Measurements from ENCODE around the gene KCNIP1. TPM values are rescaled to one million over a fixed set of nuclear protein-coding genes. Genes with fewer than 3 reads are reported as not detected.

The KCNIP1 gene
- total RNA-seq, 1 donor from 2014 or later, result 33.6 TPM

DNA sequence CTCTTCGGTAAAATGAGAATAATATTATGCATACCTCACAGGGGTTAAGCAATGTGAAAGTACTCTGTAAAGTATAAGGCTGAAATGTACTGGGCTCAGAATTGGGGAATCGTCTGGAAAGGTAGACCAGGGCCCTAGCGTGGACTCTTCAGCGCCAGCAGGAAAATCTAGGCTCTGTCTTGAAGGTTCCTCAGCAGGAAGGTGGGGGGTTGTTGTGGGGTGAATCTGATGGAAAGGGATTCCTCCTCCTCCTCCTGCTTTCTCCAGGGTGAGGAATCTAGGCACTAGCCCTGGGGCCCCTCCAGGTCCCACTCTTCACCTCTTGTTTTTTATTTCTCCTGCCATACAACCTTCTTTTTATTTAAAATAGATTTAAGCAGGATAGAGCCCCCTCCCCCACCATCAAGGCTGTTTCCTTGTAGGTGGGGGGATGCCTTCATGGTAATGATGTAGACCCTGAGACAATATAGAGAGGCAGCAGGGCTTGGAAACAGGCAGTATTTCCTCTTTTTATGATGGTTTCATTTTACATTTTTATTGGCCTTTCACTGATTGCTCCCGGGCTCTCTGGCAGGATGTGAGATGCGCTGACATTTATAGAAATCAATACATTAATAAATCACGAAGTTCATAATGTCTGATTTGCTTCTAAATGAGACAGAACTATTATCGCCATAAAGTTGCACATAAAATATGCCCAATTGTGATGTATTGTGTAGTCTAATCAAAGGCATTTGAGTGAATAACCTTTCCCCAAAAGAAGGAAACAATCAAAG is 200.8 kb downstream of the KCNIP1 start:
- DNase-seq (ENCODE audit: low read depth in 2 of 2), result no peak

DNA sequence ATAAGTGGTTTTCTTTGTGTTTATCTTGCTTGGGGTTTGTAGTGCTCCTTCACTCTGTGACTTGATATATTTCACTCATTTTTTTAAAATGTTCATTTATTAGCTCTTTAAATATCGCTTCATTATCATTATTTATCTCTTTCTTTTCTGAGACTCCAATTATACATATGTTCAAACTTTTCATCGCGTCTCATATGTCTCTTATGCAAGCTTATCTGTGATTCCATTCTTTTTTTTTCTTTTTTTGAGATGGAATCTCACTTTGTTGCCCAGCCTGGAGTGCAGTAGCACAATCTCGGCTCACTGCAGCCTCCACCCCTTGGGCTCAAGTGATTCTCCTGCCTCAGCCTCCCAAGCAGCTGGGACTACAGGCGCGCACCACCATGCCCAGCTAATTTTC is 205.8 kb downstream of the KCNIP1 start:
- DNase-seq (ENCODE audit: low read depth in 2 of 2), result no peak

DNA sequence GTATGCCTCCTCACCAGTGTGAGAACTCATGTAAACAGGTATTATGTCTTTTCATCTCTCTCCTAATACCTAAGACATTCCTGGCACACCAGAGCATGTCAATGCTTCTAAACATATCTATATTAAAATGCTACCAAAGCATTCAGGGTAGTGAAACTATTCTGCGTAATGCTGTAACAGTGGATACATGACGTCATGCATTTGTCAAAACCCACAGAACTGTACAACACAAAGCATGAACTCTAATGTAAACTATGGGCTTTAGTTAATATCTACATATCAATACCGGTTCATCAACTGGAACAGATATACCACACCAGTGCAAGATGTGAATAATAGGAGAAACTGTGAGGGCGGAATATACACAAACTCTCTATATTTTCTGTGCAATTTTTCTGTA is 207.5 kb downstream of the KCNIP1 start:
- no peak for DNase-seq (ENCODE audit: low read depth in 2 of 2)

DNA sequence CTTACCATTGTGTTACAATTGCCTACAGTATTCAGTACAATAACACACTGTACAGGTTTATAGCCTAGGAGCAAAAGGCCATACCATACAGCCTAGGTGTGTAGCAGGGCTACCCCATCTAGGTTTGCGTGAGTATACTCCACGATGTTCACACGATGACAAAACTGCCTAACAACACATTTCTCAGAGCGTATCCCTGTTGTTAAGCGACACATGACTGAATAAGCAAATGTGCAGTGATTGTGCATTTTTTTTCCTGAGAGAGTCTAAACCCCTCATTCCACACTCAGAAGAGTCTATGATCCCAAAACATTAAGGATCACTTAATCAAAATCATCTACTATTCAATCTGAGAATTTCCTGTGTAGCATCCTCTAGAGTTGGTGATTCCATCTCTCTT is 211.3 kb downstream of the KCNIP1 start:
- no peak for DNase-seq (ENCODE audit: low read depth in 2 of 2)

DNA sequence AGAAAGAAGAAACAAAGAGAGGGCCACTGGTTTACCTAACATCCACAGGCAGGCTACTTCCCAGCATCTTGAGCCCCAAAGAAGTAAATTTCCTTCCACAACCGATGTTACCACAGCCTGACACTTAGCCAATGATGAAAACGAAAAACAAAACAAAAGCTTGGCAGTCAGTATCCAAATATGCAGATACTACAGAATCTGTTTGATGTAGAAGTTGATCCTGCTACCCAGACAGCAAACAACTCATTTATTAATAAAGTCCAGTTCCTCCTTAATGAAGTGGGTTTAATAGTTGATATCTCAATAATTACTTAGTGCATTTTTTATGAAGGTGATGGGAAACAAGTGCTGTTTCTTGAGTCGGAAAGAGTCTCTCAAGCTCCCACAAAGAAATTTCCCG is 212.6 kb downstream of the KCNIP1 start:
- no peak for DNase-seq (ENCODE audit: low read depth in 2 of 2)

DNA sequence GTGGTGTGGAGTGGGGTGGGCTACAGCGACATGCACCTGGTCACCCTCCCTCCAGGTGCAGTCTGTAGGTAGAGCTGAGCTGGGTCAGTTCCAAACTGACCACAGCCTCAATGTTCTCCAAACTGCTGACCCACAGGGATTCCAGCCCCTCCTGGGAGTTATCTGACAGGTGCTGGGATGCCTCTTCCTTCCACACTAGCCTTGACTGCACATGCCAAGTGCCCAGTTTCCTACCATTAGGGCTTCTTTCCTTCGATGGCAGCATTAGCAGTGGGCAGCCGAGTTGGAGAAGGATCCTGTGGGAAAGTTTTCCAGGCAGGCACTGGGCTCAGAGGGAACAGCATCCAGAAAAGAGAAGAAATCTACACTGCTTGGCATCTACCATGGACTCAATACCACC is 215.7 kb downstream of the KCNIP1 start:
- DNase-seq (ENCODE audit: low read depth in 2 of 2), result no peak

DNA sequence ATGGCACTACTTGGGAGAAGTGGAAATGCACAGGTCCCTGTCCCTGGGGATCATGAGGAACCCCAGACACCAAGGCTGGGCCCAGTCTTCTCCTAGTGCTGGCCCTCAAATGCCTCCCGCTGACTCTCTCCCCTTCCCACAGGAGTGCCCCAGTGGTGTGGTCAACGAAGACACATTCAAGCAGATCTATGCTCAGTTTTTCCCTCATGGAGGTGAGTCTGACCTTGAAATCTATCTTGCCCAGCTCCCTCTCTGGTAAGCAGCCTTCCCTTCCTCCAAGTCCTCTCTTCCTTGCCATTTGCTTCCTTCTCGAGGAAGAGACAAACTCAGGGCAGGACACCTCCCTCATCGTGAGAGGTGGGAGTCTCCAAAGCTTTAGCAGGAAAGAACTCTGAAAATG is 216.4 kb downstream of the KCNIP1 start:
- DNase-seq (ENCODE audit: low read depth in 2 of 2), result no peak

DNA sequence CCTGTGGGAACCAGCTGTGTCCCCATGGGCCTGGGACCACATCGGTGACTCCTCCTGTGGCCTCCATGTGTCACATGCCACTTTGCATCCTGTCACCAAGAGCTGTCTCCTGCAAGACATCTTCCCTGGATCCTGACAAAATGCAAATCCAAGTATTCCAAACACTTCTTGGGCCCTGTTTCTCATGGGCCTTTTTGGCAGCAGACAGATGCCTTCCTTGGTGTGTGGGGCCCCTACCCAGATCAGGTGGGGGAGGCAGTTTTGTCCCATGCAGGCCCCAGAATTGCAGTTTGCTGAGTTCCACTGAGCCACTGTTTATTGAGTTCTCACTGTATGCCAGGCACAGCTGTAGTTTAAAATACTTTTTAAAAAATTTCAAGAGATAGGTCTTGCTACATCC is 217.2 kb downstream of the KCNIP1 start:
- no peak for DNase-seq (ENCODE audit: low read depth in 2 of 2)

DNA sequence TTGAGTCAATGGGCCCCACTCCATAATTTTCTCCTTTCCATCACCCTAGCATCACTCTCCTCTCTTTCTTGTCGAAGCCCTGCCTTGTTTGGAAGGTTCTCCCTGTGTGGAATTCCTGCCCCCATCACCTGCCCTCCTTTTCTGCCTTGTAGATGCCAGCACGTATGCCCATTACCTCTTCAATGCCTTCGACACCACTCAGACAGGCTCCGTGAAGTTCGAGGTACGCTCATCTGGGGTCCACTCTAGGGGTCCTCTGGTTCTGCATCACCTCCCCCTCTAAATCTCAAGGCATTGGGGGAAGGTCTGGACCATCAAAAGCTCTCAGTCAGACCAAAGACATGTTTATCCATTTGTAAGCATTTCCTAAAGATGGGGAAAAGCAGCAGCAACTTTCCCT is 217.9 kb downstream of the KCNIP1 start:
- no peak for DNase-seq (ENCODE audit: low read depth in 2 of 2)

DNA sequence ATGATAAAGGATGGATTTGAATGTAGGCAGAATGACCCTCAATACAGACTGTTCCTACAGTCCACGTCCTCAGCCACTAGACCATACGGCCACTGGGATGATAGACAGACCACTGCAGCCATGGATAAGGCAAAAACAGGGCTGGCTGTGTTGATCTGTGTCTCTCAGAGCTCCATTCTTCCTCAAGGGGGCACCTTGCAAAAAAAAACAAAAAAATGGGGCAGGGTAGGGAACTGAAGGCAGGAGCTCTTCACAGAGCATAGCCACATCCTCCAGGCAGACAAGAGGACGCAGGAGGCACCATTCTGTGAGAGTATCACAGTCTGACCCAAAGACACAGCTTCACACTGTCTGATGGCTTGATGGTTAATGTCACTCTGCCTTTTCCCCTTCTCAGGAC is 218.5 kb downstream of the KCNIP1 start:
- DNase-seq (ENCODE audit: low read depth in 2 of 2), result no peak

DNA sequence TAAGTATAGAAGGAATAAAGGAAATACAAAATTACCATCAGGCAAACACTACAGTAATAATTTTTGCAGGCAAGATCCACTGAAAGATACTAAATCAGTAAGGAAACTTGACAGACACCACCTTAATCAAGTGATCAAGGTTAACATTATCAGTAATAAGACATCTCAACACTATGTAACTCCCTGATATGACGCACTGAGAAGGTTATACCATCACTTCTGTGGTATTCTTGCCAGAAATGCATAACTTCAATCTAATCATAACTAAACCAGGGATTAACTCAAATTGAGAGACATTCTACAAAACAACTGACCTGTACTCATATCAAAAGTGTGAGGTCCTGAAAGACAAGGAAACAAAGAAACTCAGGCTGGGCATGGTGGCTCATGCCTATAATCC is 227.2 kb downstream of the KCNIP1 start:
- no peak for DNase-seq (ENCODE audit: low read depth in 2 of 2)

DNA sequence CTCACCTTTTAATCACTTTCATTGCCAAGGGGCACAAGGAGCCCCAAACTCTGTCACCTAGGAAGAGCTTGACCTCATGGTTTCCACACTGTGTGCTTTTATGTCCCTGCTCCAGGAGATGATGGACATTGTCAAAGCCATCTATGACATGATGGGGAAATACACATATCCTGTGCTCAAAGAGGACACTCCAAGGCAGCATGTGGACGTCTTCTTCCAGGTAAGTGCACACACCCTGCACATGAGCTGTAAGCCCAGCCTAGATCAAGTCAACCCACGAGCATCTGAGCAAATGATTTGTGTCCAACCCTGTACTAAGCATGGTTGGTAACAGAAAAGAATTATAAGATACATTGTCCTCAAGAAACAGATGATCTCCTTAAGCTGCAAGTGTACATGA is 228.9 kb downstream of the KCNIP1 start:
- no peak for DNase-seq (ENCODE audit: low read depth in 2 of 2)

DNA sequence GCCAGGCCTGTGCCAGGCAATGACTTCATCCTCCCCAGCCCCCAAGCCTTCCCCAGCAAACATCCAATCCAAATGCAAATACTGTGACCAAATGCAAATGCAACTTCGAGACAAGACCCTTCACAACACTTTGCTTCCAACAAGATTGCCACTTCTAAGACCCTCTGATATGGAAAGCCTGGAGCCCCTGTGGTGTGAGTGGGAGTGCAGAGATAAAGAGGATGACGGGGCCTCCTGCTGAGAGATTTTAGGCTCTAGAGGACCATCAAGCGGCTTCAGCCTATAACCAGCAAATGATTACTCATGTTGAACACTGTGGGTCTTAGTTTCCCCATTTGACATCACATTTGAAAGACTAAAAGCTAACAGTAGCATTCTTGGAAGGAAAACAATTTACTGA is 233.1 kb downstream of the KCNIP1 start:
- no peak for DNase-seq (ENCODE audit: low read depth in 2 of 2)

DNA sequence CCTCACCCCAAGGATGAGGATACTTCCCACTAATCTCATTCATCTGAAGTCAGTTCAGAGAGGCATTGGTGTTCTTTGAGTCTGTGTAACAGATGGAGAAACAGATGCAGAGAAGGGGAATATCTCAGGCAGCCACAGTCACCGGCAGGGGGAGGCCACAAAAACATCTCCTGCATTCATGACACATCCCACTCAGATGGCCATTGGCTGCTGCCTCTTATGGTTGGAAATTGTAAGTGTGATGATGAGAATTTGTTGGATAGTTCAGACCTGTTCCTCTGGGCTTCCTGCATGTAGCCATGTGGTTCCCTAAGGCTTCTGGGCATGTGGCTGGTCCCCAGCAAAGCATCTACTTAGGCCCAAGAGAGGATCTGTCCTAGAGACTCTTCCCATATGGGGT is 233.8 kb downstream of the KCNIP1 start:
- no peak for DNase-seq (ENCODE audit: low read depth in 2 of 2)

DNA sequence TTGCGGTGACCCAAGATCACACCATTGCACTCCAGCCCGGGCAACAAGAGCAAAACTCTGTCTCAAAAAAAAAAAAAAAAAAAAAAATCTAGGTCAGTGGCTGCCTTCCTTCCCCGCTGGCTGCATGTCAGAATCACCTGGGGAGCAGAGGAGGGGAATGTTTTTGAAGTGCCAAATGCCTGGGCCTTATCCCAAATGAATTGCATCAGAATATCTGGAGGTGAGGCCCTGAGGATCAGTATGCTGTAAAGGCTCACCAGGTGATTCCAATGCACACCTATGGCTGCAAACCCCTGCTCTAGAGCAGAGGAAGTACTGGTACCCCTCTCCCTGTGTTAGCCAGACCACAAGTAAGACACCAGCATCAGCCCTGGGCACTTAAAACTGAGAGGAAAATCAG is 235.0 kb downstream of the KCNIP1 start:
- no peak for DNase-seq (ENCODE audit: low read depth in 2 of 2)

DNA sequence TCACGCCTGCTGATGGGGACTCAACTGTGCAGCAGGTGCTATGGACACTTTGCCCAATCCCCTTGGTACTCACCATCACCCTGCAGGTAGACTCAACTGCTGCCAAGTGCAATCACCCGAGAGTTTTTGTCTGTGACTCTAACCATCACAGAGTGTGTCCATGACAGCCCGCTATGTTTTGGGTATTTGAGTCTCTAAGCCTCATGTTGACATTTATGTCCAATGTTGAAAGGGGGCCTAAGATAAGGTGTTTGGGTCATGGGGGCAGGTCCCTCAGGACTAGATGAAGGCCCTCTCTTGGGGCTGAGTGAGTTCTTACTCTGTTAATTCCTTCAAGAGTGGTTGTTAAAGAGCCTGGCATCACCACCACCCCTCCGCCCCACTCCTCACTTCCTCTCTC is 235.6 kb downstream of the KCNIP1 start:
- no peak for DNase-seq (ENCODE audit: low read depth in 2 of 2)

DNA sequence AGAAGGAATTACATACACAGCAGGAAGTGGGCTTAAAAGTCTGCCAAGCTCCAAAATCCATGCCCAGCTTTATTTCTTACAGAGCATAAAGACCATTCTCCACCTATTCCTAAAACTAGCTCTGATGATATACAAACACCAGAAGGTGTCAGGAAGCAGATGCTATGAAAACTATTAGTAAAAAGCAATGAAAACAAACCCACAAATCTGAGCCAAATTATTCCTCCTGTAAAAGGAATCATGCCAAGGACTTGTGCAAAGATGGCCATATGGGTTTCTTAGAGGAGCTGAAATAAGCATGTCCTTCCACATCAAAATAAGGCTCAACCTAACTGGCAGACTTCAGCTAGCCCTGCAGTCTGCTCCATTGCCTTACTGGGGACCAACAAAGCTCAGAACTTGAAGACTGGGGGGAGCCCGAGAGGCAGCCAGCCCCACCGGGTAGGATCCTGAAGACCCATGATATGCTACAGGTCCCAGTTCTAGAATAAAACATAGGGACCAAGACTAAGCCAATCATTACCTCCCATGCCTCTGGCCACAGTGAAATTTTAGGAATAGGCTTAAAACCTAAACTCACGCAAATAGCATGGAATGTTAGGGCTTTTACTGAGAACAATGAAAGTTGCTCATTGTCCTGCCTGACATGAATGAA is 236.9 kb downstream of the KCNIP1 start:
- no peak for DNase-seq (ENCODE audit: low read depth in 2 of 2)

DNA sequence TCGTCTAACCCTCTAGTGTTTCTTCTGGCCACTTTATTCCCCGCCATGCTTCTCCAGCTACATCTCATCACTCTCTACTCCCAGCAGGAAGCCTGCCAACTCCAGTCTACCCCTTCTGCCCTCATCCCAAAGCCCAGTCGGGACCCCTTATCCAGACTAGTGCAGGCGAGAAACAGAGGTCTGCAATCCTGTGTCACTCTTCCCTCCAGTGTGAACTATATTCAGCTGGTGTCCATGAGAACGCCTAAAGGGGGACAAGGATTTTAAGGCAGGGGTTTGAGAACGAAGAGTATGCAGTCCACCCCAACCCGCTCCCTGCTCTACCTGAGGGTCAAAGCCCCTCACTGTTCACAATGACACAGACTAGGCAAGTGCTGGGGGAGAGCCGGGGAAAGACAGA is 238.0 kb downstream of the KCNIP1 start:
- no peak for DNase-seq (ENCODE audit: low read depth in 2 of 2)

DNA sequence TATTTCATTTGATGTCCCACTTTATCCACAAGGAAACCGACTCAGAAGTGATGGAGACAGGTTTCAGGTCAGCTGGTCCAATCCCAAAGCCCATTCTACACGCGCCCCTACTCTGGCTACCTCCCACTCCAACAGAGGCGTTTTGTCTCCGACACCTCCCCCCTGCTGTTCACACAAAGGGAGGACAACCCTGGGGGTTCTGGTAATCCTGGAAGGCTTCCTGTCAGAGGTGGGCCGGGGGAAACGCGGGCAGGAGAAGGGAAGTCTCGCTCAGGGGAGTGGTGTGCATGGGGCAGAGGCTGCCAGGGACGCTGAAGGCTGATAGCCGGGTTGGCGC is 240.0 kb downstream of the KCNIP1 start:
- DNase-seq (ENCODE audit: low read depth in 2 of 2), result no peak

DNA sequence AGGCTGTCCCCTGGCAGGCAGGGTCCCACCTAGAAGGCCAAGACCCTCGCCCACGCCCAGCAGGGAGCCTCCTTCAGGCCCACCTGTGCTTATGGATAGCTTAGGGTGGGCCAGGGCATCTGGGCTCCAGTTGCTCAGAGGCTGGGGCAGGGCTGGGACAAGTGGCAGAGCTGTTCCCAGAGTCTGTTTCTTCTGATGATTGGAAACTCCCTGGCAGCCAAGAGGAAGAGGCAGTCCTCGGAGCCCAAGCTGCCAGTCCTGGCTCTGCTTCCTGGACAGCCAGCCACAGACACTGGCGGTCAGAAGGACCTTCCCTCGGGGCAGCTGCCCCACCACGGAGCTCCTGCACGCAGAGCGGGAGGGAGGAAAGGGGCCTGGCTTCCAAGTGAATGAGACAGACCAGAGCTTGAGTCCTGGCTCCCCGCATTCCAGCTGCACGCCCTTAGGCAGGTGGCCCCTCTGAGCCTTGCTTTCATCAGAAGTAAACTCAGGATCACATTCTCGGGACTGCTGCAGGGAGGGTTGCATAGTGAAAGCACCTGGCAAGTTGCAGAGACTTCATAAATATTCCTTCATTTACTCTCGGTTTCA is 241.8 kb downstream of the KCNIP1 start:
- DNase-seq (ENCODE audit: low read depth in 2 of 2), result peak in 1 of 2 donors; percentile 72

DNA sequence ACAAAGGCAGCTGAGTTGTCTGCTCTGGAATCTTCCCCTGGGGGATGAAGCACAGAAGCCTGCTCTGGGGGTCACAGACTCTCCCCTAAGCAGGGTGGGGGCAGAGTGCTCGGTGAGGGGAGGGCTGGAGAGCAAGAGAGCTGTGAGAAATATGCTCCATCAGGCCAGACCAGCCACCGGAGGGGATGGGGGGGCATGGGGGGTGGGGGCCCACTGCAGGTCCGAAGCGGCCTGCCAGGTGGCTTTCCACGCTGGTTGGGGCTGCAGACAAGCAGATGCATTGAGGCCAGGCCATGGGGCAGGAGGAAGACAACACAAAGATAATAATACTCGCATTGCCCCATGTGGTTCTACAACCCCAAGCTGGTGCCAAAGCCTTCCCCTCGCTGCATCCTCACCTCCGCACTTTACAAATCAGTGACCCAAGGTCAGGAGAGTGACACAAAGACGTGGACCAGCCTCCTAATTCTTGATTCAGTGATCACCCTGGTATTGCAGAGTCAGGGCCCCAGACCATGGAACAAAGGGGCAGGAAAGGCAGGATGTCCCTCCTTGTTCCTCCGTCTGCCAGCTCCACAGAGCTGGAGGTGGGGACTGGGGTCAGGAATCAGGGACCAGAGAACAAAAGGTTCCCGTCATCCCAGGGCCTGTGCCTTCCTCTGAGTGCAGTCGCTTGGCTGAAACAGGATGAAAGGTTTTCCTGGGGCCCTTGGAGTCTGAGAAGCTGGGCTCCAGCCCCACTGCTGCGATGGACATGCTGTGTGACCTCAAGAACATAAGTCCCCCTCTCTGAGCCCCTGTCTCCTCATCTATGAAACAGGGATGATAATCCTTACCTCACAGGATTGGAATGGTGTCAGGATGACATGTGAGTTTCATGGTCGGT is 242.5 kb downstream of the KCNIP1 start:
- DNase-seq (ENCODE audit: low read depth in 2 of 2), result peak in 1 of 2 donors; percentile 46

DNA sequence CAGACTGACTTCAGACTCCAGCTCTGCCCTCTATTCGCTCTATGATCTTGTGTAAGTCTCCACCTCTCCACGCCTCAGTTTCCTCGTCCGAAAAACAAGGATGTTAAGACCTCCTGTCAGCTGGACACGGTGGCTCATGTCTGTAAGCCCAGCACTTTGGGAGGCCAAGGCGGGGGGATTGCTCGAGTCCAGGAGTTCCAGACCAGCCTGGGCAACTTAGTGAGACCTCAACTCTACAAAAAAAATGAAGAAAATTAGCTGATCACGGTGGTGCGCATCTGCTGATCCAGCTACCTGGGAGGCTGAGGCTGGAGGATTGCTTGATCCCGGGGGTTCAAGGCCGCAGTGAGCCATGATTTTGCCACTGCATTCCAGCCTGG is 243.1 kb downstream of the KCNIP1 start:
- DNase-seq (ENCODE audit: low read depth in 2 of 2), result no peak
